Right lobe of liver (tissue), 6 donors: ENCODE results near the gene MEMO1. TPM values are rescaled to one million over a fixed set of nuclear protein-coding genes. Genes with fewer than 3 reads are reported as not detected.
"Not testable (repeated sequence)": the region's sequence is repeated elsewhere in the genome, so short reads cannot be mapped to it uniquely, and the experiment has no call there.

ENCODE experiments used
- ATAC-seq, 4 donors: fragments of 200-7000 bp; cut with Tn5 transposase; one replicate each; pipeline ENCODE4 v1.9.1; 2020; ENCODE audit warnings: mild to moderate bottlenecking in 4 of 4, moderate library complexity in 4 of 4
- DNase-seq, 3 donors: peaks; one replicate each; pipeline ENCODE4 v3.0.0-alpha.2; 2020
- H3K27ac ChIP-seq, 3 donors: fragments of 200-600 bp; one replicate each; pipeline ENCODE4 v1.8.0; 2022
- H3K27me3 ChIP-seq, 2 donors: fragments of 200-600 bp; one replicate each; pipeline ENCODE4 v1.8.0; 2022
- H3K36me3 ChIP-seq, 4 donors: fragments of 200-600 bp; sonication (generic) in 1 of 4; one replicate each; pipeline versions ENCODE4 v1.5.1 to v1.8.0; 2017 to 2022; ENCODE audit warnings: control low read depth in 1 of 4
- H3K4me1 ChIP-seq, 4 donors: fragments of 200-600 bp; sonication (generic) in 1 of 4; one replicate each; pipeline versions ENCODE4 v1.5.1 to v1.8.0; 2017 to 2022; ENCODE audit warnings: control low read depth in 1 of 4
- H3K4me3 ChIP-seq, 3 donors: fragments of 200-600 bp; one replicate each; pipeline ENCODE4 v1.8.0; 2022
- H3K9me3 ChIP-seq, 4 donors: fragments of 200-600 bp; sonication (generic) in 1 of 4; one replicate each; pipeline versions ENCODE4 v1.5.1 to v1.8.0; 2017 to 2022; ENCODE audit warnings: control low read depth in 1 of 4
- CTCF ChIP-seq, 4 donors: fragments of 200-600 bp in 3 of 4; fragments of 450-650 bp in 1 of 4; IDR thresholded peaks; one replicate each; pipeline versions ENCODE4 v1.5.1 to v1.8.0; 2016 to 2022; ENCODE audit warnings: antibody characterized with exemption in 4 of 4, mild to moderate bottlenecking in 2 of 4
- POLR2A ChIP-seq: fragments of 450-650 bp; IDR thresholded peaks from one replicate; pipeline ENCODE4 v1.6.1; 2017; ENCODE audit warnings: antibody characterized with exemption, mild to moderate bottlenecking
- WGBS: methylation state at CpG from one replicate; pipeline ENCODE4 v1.1.6; 2018; ENCODE audit warnings: low coverage, low lambda C conversion rate; ENCODE audit not compliant: insufficient coverage; ENCODE audit errors: missing lambda C conversion rate; 5-methylcytosine and 5-hydroxymethylcytosine counted together
- intact Hi-C, 2 donors: fragments of 100-400 bp; cut with DNase I; formaldehyde crosslinking; loops; one replicate each; pipeline versions ENCODE4 v1.11.2 to v1.14.1; 2022
- total RNA-seq, 6 experiments: library from RNA; depleted of rRNA in 2 of 6; stranded (reverse); fragments of >200 nt in 2 of 6; fragmentation: NEBNext Ultra II Directional in 3 of 6; extraction: Animal tissue kit (Norgen Biotek cat#: 25700) in 3 of 6; gene quantifications; one replicate each; pipeline versions ENCODE4 v1.1.0 to v1.2.4, GENCODE V29; 2016 to 2023
- donor health status: DM: no; HTN: yes; CAD: no.
- donor health status: DM: no; HTN: no; CAD: no.
- donor health status: DM: no; HTN: no; CAD: no.
- donor health status: DM: no; HTN: yes; CAD: no.
- donor health status: DM: no; HTN: yes; CAD: no.

The MEMO1 gene
- total RNA-seq, 6 experiments from 2014 or later: 19.6 to 28.0 (median 23.2) TPM

GRCh38 chr2:31919499-31919898 lies 91.3 kb downstream of the MEMO1 start:
- Histone ChIP-seq H3K27me3 (no peaks in the 10 kb centered on the region), H3K9me3 (no peaks in the 10 kb centered on the region), H3K27ac (no peak overlapping the region), H3K4me3 (no peak overlapping the region), H3K4me1 (peaks cover 0 to 6% (median 0%) of the 10 kb centered on the region in 4 donors), H3K36me3 (peaks cover 0 to 3% (median 0%) of the 10 kb centered on the region in 4 donors)
- intact Hi-C loops: no loop called here
- 100% methylated on average over 1 of the region's 3 CpGs for WGBS
- TF ChIP-seq CTCF (IDR thresholded peaks at IDR 0.05) (no peak), POLR2A (no peak)
- no peak for DNase-seq
- ATAC-seq: no peak

GRCh38 chr2:31909661-31910060 lies 101.1 kb downstream of the MEMO1 start:
- Histone ChIP-seq H3K36me3 (peaks cover 0 to 5% (median 0%) of the 10 kb centered on the region in 4 donors), H3K27me3 (no peaks in the 10 kb centered on the region), H3K9me3 (no peaks in the 10 kb centered on the region), H3K27ac (no peak overlapping the region), H3K4me3 (no peak overlapping the region), H3K4me1 (no peaks in the 10 kb centered on the region)
- DNase-seq (no peak), ATAC-seq (no peak)
- intact Hi-C loops: no loop called here
- TF ChIP-seq POLR2A (no peak), CTCF (IDR thresholded peaks at IDR 0.05) (no peak)

GRCh38 chr2:31907491-31907890 lies 103.3 kb downstream of the MEMO1 start:
- DNase-seq, H3K9me3 ChIP-seq, H3K27me3 ChIP-seq, H3K36me3 ChIP-seq, H3K27ac ChIP-seq, ATAC-seq, intact Hi-C loops, H3K4me1 ChIP-seq, H3K4me3 ChIP-seq: not testable (repeated sequence)
- 81% methylated on average over 6 of the region's 6 CpGs for WGBS

GRCh38 chr2:31903109-31903780 lies 107.6 kb downstream of the MEMO1 start:
- H3K4me1 ChIP-seq: no peaks in the 10 kb centered on the region
- no peak overlapping the region for H3K27ac ChIP-seq
- intact Hi-C loops: no loop called here
- no peaks in the 10 kb centered on the region for H3K9me3 ChIP-seq
- DNase-seq: no peak
- H3K4me3 ChIP-seq: no peak overlapping the region
- TF ChIP-seq POLR2A (no peak), CTCF (IDR thresholded peaks at IDR 0.05) (no peak)
- H3K27me3 ChIP-seq: no peaks in the 10 kb centered on the region
- ATAC-seq: no peak
- peaks cover 0 to 8% (median 3%) of the 10 kb centered on the region in 4 donors for H3K36me3 ChIP-seq
- 57% methylated on average over 4 of the region's 4 CpGs for WGBS

- Histone ChIP-seq H3K27me3 (no peaks in the 10 kb centered on the region), H3K27ac (no peak overlapping the region), H3K4me1 (no peaks in the 10 kb centered on the region), H3K36me3 (peaks cover 0 to 8% (median 3%) of the 10 kb centered on the region in 4 donors), H3K9me3 (no peaks in the 10 kb centered on the region), H3K4me3 (no peak overlapping the region)
- 93% methylated on average over 2 of the region's 2 CpGs for WGBS
- DNase-seq (no peak), ATAC-seq (no peak)
- no peak for TF ChIP-seq CTCF (IDR thresholded peaks at IDR 0.05)
- no peak for TF ChIP-seq POLR2A
- intact Hi-C loops: no loop called here
These were observed 108.9 kb downstream of the MEMO1 start for GRCh38 chr2:31901900-31902299.

- WGBS: 100% methylated on average over 2 of the region's 2 CpGs
- not testable (repeated sequence) for H3K27ac ChIP-seq
These were observed 110.7 kb downstream of the MEMO1 start for GRCh38 chr2:31900156-31900555.

GRCh38 chr2:31898346-31898745 lies 112.5 kb downstream of the MEMO1 start:
- H3K4me1 ChIP-seq, H3K4me3 ChIP-seq, H3K9me3 ChIP-seq, intact Hi-C loops, H3K27ac ChIP-seq, DNase-seq, H3K27me3 ChIP-seq, H3K36me3 ChIP-seq, ATAC-seq: not testable (repeated sequence)
- WGBS: 90% methylated on average over 2 of the region's 3 CpGs

More at GRCh38 chr2:31900156-31900555, 110.7 kb downstream of the MEMO1 start:
- H3K27me3 ChIP-seq, H3K9me3 ChIP-seq, H3K36me3 ChIP-seq, H3K4me3 ChIP-seq, intact Hi-C loops, DNase-seq, ATAC-seq, H3K4me1 ChIP-seq: not testable (repeated sequence)

GRCh38 chr2:31897340-31897739 lies 113.5 kb downstream of the MEMO1 start:
- H3K4me1 ChIP-seq, ATAC-seq, intact Hi-C loops, H3K4me3 ChIP-seq, DNase-seq, H3K27ac ChIP-seq, H3K27me3 ChIP-seq, H3K9me3 ChIP-seq, H3K36me3 ChIP-seq: not testable (repeated sequence)
- WGBS: 87% methylated on average over 4 of the region's 4 CpGs
